CD4-positive, alpha-beta T cell treated with Interleukin-1 beta for 1 hour (primary cell): ENCODE data around the gene TLK2.
"Not testable (repeated sequence)": the region's sequence is repeated elsewhere in the genome, so short reads cannot be mapped to it uniquely, and the experiment has no call there.

Source experiments
- DNase-seq, 2 donors: peaks; one replicate each; pipeline ENCODE4 v3.0.0-alpha.2; 2020 to 2022

TLK2 gene

DNA sequence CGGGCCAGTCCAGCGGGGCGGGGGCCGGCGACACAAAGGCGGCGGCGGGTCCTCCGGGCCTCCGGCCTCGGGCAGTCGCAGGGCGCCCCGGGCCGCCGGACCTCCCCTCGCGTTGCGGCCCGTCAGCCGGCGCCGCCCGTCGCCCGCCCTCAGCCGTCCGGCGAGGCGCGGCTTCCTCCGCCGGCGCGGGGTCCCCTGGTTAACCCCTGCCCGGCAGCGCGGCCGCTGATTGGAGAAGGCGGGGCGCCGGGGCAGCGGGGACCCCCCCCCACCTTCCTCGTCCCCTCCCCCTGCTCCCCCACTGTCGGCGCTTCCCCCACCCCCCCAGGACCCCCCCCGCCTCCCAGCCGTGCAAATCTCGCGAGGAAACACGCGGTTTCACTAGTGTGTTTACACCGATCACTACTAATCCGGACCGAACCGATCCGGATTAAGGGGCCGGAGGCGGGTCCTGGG lies at the start of gene TLK2:
Gene TLK2, plus strand, starts transcription at position 402 of the 456 bp plus-strand sequence. CDS start 2,301 bp downstream, outside the sequence.
- DNase-seq: peak; percentile 83 to 87

DNA sequence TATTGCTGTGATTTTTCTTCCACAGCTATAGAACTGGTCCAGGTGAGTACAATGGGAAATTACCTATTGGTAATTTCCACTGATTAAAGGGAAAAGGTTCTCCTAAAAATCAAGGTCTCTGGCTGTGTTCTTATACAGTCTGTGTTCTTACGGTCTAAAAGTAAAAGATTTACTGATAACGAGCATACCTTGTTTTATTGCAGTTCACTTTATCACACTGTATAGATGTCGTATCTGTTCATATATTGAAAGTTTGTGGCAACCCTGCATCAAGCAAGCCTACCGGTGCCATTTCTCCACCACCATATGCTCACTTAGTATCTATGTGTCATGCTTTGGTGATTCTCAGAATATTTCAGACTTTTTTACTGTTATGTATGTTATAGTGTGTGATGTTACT lies 43.4 kb upstream of the TLK2 start:
- DNase-seq: not testable (repeated sequence)

DNA sequence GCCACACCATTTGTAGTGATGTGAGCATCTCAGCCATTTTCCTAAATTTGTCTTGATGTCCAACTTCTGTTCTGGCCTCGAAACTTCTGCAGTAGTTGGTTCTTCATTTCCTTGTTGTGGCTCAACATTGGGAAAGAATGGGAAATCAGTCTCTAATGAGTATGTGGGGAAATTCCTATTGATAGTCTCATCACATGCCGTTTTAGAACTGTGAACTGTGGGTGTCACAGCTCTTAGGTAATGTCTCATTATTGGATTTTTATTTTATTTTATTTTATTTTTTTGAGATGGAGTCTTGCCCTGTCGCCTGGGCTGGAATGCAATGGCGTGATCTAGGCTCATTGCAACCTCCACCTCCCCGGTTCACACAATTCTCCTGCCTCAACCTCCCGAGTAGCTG lies 37.4 kb upstream of the TLK2 start:
- DNase-seq: not testable (repeated sequence)

DNA sequence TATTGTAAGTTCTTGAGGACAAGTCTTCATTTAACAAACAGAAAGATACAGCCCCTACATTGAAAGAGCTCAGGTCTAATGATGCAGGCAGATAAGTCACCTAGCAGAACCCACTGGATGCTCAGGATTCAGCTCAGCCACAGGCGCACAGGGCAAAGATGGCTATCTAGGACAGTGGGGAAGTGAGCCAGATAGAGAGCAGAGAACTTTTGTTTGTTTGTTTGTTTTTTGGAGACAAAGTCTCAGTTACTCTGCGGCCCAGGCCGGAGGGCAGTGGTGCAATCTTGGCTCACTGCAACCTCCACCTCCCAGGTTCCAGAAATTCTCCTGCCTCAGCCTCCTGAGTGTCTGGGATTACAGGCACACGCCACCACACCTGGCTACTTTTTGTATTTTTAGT lies 34.6 kb upstream of the TLK2 start:
- DNase-seq: no peak

DNA sequence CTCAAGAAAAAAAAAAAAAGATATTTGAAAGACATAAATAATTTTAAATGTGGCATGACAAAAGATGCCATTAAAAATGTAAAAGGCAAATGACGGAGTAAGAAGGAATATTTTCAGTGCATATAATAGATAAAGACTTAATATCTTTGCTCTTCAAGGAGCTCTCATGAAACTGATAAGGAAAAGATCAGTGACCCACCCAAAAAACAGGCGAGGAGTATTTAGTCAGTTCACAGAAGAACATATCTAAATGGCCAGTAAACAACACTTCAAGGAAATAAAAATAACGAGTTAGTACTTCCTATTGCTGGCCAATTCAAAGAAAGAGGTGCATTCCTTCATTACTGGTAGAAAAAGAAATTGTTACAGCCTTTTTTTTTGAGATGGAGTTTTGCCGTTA lies 32.8 kb upstream of the TLK2 start:
- DNase-seq: not testable (repeated sequence)

DNA sequence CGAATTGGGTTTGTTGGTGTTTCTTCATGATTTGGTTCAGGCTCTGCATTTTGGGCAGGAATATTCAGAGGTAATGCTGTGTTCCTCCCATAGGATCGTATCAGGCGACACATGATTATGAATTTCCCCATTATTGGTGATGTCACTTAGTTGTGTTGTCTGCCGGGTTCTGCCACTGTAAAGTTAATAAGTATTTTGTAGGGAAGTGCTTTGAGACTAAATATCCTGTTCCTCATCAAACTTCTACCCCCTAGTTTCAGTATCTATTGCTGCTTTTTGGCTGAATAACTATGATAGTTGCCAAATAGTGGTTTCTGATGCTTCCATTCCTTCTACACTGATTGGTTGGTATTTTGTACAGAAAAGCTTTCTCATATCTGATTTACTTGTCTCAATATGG lies 26.4 kb upstream of the TLK2 start:
- not testable (repeated sequence) for DNase-seq

DNA sequence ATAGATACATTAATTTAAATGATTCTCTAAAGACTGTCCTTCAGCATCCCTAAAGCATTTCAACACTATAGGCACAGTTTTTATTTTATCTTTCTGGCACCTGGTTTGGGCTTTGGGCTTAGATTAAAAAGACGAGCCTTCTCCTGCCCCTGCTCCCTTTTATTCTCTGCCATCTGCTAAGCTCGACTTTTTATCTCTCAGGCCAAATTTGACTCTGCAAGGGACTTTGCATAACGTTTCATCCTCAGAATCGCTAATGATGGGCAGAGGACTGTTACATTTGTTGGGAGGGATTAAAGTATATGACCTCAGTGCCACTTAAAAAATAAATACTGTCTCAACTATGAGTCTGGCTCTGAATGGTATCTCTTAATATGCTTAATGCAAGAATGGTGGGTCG lies 25.6 kb upstream of the TLK2 start:
- not testable (repeated sequence) for DNase-seq

DNA sequence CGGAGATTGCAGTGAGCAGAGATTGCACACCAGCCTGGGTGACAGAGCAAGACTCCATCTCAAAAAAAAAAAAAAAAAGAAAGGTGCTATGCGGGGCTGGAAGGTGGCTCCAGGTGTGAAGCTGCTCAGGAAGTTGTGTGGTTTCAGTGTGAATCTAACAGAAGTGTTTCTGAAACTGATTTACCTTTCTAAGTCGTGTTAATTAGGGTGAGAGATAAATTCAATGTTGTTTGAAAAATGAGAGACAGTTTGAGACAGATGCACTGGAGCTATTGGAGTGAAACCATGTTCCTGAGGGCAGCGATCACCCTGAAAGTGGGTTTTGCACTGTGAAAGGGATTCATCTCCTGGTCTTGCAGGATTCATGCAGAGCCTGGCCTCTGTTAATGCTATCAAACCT lies 25.0 kb upstream of the TLK2 start:
- DNase-seq: peak; percentile 2 to 8

DNA sequence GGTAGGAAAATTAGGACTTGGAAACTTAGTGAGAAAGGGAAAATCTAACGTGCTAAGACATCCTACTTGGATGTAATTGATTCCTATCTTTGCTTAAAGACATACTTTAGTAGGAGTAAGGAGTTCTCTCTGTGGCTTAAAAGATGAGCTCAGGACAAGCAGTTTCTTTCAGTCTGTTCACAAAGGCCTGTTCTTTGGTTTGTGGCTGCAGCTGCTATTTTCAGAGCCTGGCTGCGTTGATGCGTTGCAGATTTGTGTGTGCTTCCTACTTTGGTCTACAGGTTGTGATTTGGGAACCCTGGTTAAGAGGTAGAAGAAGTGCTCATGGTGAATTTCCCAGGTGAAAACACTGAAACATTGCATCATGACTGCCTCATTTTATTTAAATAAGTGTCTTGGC lies 24.5 kb upstream of the TLK2 start:
- not testable (repeated sequence) for DNase-seq

DNA sequence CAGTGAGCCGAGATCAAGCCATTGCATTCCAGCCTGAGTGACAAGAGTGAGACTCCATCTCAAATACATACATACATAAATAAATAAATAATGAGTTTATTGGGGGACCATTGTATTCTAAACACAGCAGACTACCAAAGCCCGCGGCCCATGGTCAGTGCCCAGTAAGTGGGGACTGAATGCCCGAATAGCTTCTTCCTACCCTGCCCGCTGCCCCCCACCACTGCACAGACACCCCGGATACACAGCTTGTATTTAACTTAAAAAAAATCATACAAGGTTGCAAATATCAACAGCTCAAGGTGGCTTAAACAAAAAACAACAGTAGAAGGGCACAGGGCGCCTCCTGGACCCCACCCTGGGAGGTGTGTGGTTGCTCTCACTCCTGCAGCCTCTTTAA lies 22.6 kb upstream of the TLK2 start:
- DNase-seq: no peak

DNA sequence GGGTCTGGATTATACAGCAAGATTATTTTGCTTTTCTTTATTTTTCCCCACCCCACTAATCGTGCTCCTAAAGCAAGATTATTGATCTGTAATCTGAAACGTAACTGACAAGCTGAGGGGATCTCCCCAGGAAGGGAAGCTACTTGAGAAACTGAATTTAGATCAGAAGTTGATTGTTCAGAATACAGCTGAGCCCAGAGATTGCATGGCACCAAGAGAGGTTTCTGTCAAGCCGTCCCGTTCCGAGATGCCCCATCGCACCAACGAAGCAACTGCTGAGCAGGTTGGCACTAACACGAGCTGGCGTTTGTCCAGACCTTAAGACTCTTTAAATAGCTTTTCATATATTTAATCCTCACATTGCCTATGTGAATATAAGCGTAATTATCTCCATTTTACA lies 20.1 kb upstream of the TLK2 start:
- DNase-seq: not testable (repeated sequence)

DNA sequence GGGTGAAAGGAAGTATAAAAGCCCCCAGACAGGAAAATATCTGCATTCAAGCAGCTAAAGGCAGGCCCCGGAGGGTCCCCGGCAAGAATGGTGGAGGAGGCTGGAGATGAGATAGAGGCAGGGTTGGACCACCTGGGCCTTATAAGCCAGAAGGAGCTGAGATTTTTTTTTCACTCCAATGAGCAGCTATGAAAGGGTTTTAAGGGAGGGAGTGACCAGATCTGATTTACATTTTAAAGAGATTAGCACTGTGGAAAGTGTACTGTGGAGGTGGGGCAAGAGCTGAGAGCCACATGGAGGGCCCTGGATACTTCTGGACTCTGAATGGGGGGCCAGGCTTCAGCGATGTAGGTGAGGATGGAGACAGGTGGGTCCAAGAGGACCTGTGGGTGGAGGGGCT lies 14.2 kb upstream of the TLK2 start:
- DNase-seq: not testable (repeated sequence)

DNA sequence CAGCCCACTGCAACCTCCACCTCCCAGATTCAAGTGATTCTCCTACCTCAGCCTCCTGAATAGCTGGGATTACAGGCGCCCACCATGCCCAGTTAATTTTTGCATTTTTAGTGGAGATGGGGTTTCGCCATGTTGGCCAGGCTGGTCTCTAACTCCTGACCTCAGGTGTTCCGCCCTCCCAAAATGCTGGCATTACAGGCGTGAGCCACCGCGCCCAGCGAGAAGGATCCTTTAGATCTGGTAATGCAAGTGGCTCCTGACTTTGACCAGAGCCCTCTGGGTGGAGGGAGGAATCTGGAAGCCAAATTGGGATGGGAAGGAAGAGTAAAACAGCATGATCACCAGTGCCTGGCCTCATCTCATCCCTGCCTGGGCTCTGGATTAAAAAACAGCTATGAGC lies 13.4 kb upstream of the TLK2 start:
- DNase-seq: not testable (repeated sequence)

DNA sequence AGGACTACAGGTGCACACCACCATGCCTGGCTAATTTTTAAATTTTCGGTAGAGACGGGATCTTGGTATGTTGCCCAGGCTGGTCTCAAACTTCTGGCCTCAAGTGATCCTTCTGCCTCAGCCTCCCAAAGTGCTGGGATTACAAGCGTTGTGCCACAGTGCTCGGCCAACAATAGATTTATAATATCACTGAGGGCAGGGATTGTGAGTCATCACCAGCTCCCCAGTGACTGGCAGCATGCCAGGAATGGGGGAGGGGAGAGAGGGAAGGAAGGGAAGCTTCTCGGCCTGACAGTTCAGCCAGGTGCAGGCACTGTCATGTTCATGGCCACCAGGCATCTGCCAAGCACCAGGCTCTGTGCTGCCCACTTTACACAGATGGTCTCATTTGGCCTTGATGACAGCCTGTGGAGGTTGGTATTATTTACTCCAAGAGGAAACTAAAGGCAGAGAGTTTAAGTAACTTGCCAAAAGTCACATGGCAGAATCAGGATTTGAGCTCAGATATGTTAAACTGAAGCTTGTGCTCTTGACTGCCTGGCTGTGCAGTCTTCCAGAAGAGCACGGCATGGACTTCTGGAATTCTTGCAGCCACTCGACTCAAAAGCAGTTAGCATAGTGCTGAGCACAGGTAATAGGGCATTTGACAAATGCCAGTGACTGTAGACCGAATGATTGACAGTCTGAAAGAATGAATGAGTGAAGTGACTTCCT lies 7.8 kb upstream of the TLK2 start:
- DNase-seq: peak; percentile 59 to 60

DNA sequence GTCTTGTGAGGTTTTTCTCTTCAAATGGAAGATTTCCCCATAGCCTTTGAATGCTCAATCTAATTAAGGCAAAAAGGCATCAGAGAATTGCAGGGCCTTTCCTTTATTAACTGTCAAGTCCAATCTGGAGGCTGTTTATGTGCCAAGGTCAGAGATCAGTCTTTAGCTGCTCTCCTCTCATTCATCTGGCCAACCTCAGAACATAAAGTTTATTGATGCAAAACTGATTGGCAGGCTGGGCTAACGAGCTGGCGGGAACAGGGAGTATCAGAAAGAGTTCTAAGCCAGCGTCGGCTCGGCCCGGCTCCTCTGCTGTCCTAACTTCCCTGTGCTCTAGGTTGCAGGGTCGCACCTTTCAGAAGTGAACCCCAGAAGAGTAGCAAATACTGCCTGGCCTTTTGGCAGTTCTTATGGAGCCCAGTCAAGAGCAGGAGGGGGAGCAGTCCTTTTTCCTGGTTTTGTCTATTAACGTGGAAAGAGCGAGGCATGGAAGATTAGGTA lies 7.2 kb upstream of the TLK2 start:
- not testable (repeated sequence) for DNase-seq

DNA sequence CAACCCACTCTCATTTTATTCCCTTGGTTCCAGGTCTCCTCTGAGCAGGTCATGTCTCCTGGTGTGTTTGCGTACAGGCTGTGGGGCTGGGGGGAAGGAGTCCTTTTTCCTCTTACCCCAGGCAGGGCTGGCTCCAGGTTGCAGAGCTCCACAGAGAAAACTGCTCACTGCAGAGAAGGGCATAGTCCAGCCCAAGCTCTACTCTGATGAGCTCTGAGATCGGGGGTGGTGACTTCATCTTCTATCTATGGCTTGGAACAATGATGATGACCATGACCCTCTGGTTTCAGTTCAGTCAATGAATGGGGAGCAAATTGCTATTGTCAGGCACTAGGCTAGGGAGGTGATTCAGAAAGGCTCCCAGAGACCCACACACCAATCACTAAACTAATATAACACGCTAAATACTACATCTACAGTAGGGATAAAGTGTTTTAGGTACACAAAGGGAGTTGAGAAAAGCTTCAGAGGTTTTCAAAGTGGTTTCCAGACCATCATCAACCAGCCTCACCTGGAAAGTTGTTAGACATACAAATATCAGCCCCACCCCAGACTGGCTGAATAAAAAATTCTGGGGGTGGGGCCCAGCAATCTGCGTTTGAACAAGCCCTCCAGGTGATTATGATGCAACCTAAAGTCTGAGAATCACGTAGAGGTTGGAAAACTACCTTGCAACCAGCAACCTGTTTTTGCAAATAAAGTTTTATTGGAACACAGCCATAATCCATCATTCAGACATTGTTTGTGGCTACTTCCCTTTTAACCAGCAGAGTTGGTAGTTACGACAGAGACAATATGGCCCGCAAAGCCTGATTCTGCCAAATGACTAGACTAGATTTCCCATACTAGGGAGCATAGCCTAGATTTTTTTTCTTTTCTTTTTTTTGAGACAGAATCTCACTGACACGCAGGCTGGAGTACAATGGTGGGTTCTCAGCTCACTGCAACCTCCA lies 5.3 kb upstream of the TLK2 start:
- DNase-seq: not testable (repeated sequence)

DNA sequence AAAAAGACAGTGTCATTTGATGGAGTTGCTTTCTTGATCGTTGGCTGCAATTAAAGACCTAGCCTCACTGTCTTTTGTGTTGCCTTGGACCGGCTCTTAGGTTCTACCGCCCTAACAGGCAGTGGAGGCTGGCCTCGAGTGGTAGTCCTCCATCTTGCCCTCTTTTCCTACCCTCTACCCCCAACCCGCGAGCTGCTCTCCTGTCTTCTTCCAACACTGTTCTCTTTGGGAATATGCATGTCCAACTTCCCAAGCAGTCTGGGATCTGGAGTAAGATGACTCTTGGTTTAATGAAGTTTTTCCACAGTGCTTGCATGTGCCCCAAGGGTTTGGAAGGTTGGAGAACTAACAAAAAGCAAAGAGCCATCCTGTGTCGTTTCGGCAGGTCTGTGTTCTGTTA lies 1.5 kb upstream of the TLK2 start:
- not testable (repeated sequence) for DNase-seq

DNA sequence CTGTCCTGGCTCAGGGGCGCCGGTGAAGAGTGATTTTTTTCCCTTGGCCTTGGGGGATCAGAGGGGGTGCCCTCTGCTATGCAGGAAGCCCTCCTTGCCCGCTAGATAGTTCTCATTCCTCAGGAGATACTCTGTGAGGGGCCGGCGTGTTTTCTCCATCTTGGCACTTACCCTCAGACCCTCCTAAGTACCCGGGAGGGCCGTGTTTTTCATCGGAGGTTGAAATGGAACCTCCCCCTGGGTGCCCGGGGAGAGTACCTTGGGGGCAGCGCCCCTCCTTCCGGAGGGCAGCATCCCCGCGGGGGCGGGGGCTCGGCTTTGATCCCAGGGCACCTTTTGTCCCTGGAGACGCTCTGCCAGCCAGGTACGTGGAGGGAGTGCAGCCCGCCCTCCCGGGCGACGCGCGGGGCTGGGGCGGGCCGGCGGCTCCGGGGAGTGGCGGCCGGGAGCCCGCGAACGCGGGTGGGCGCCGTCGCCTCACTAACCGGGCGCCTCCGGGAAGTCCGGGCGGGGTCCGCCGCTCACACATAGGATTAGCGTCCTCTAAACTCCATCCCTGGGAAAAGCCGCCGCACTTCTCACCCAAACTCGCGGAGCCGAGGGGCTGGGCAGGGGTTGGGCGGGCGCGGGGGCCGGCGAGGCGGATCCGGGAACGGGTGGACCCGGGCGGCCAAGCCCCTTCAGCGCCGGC lies 762 bp upstream of the TLK2 start:
- peak; percentile 43 to 50 for DNase-seq

DNA sequence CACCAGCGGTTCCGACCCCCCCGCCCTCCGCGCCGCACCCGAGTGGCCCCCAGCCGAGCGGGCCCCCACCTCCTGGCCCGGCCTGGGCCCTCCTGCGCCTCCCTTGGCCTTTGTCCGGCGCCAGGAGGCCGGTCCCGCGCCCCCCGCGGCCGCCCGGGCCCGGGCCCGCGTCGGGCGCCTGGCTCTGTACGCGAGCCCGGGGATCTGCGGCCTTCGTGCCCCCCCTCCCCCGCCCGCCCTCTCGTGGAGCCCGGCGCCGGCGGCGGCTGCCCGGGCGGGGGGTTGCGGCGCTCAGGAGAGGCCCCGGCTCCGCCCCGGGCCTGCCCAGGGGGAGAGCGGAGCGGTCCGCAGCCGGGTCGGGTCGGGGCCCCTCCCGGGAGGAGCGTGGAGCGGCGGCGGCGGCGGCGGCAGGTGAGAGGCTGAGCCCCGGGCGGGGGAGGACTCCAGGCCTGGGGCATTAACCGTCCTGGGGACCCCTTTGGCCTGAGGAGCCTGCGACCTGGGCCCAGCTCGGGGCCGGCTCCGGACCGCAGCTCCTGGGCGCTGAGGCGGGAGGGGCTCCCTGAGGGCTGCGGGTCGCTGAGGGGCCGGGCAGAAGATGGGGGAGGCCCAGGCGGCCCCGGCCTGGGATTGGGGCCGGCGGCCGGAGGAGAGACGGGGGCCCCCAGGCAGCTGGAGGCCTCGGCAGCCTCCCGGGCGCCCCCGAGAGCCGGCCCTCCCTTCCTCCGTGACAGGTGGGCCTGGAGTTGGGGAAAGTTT lies 434 bp downstream of the TLK2 start:
- peak; percentile 40 to 57 for DNase-seq

DNA sequence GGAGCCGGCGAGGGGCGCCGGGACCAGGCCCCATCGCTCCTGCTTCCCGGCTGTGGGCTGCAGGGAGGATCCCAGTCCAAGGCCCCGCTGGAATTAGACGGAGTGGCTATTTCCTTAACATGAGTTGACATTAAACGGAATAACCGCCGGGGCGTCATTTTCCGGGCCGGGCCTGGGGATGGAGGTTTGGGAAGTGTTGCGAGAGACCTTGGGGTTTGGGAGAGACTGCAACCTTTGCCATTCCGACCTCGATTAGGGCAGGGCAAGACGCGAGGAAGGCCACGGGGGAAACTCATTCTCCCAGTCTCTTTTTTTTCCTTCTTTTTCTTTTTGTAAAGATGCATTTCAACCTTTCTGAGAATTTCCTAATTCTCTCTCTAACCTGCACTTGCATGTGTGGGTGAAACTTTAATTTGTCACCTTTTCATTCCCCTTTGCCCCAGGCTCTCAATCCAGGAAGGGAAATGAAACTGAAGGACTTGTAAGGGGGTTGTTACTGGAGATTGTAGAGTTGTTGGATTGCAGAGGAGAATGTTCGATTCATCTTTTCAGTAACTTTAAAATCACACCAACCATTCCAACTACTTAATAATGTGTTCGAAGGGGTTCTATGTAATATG lies 1.1 kb downstream of the TLK2 start:
- DNase-seq: peak in 1 of 2 donors; percentile 9

DNA sequence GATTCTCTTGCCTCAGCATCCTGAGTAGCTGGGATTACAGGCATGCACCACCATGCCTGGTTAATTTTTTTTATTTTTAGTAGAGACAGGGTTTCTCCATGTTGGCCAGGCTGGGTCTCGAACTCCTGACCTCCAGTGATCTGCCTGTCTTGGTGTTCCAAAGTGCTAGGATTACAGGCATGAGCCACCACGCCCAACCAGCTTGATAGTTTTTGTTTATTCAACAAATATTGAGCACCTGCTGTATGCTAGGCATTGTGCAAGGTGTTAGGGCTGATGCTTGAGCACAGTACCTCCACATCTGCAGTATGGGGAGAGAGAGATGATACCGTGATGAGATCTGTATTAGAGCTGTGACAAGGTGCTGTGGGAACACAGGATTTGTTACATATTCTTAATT lies 3.9 kb downstream of the TLK2 start:
- DNase-seq: not testable (repeated sequence)

DNA sequence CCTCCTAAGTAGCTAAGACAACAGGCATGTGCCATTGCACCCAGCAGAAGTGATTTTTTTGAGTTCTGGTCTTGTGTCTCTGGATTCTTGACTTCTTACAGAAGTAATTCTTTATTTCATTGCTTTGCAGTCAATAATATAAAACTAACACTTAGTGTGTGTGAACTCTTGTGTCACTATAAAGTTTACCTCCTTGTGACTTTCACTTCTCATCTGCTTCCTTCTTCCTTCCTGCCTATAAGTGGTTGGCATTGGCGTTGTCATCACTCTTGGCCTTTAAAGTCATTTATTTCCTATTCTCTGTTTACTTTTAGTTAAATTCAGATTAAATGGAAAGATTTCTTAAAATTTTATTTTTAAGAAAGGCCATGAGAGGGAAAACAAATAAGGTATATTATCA lies 12.4 kb downstream of the TLK2 start:
- not testable (repeated sequence) for DNase-seq
